PC-3 (cell line): ENCODE data around the gene TIAM2.

Source experiments
- CTCF ChIP-seq: fragments of 300-600 bp; sonication (generic); conservative IDR thresholded peaks from 2 replicates; pipeline ENCODE4 v1.5.1; 2017; ENCODE audit warnings: antibody characterized with exemption, low read depth, mild to moderate bottlenecking, low read length
- EZH2 ChIP-seq: fragments of 300-600 bp; sonication (generic); IDR thresholded peaks from one replicate; pipeline ENCODE4 v1.6.1; 2017; ENCODE audit warnings: antibody characterized with exemption, mild to moderate bottlenecking, low read length; ENCODE audit not compliant: unreplicated experiment

GRCh38 chr6:155216312-155217046 lies 221.4 kb downstream of the TIAM2 start:
- TF ChIP-seq CTCF, result no peak
- no peak for TF ChIP-seq EZH2
